B cell (primary cell): ENCODE data around the gene ST8SIA5.

Experiments
- CTCF ChIP-seq: fragments of 200-600 bp; IDR thresholded peaks from one replicate; pipeline ENCODE4 v1.8.0; 2022; ENCODE audit warnings: antibody characterized with exemption, mild to moderate bottlenecking
- EZH2 ChIP-seq: IDR thresholded peaks from 2 replicates; pipeline ENCODE4 v1.6.1; 2012; ENCODE audit warnings: borderline replicate concordance, low read depth, mild to moderate bottlenecking, moderate library complexity, low read length; ENCODE audit not compliant: insufficient read depth, poor library complexity, severe bottlenecking

GRCh38 chr18:46754188-46754587 is 2.7 kb downstream of the ST8SIA5 start:
- no peak for TF ChIP-seq CTCF
- no peak for TF ChIP-seq EZH2
